ENCODE data around the gene DNASE1L1.

The DNASE1L1 gene

GRCh38 chrX:154367474-154368308 is 41.4 kb downstream of the DNASE1L1 start:
- DNase-seq (ENCODE audit: low read depth) = no peak

GRCh38 chrX:154366666-154367055 is 42.4 kb downstream of the DNASE1L1 start:
- DNase-seq (ENCODE audit: low read depth) = no peak

GRCh38 chrX:154365997-154366665 is 42.9 kb downstream of the DNASE1L1 start:
- DNase-seq (ENCODE audit: low read depth) = no peak

GRCh38 chrX:154365052-154365600 is 43.9 kb downstream of the DNASE1L1 start:
- DNase-seq (ENCODE audit: low read depth) = no peak

GRCh38 chrX:154363706-154364439 is 45.2 kb downstream of the DNASE1L1 start:
- DNase-seq (ENCODE audit: low read depth) = no peak

- no peak for DNase-seq (ENCODE audit: low read depth)
These were observed 46.8 kb downstream of the DNASE1L1 start for GRCh38 chrX:154362085-154362742.

GRCh38 chrX:154360155-154360713 is 48.8 kb downstream of the DNASE1L1 start:
- DNase-seq (ENCODE audit: low read depth) = no peak

GRCh38 chrX:154359362-154360154 is 49.5 kb downstream of the DNASE1L1 start:
- DNase-seq (ENCODE audit: low read depth) = no peak

- no peak for DNase-seq (ENCODE audit: low read depth)
These were observed 50.2 kb downstream of the DNASE1L1 start for GRCh38 chrX:154358829-154359228.

- no peak for DNase-seq (ENCODE audit: low read depth)
These were observed 51.0 kb downstream of the DNASE1L1 start for GRCh38 chrX:154358011-154358410.

- no peak for DNase-seq (ENCODE audit: low read depth)
These were observed 51.8 kb downstream of the DNASE1L1 start for GRCh38 chrX:154357205-154357604.

GRCh38 chrX:154356596-154356995 is 52.5 kb downstream of the DNASE1L1 start:
- DNase-seq (ENCODE audit: low read depth) = no peak

GRCh38 chrX:154355776-154356140 is 53.3 kb downstream of the DNASE1L1 start:
- no peak for DNase-seq (ENCODE audit: low read depth)

GRCh38 chrX:154355094-154355775 is 53.8 kb downstream of the DNASE1L1 start:
- DNase-seq (ENCODE audit: low read depth) = no peak

- no peak for DNase-seq (ENCODE audit: low read depth)
These were observed 54.5 kb downstream of the DNASE1L1 start for GRCh38 chrX:154354516-154354915.

GRCh38 chrX:154354013-154354412 is 55.0 kb downstream of the DNASE1L1 start:
- no peak for DNase-seq (ENCODE audit: low read depth)

- DNase-seq (ENCODE audit: low read depth) = no peak
These were observed 55.7 kb downstream of the DNASE1L1 start for GRCh38 chrX:154353172-154353843.

- DNase-seq (ENCODE audit: low read depth) = no peak
These were observed 56.6 kb downstream of the DNASE1L1 start for GRCh38 chrX:154352466-154352865.

- no peak for DNase-seq (ENCODE audit: low read depth)
These were observed 57.0 kb downstream of the DNASE1L1 start for GRCh38 chrX:154352012-154352401.
